ENCODE results near the gene GCSAML.

The GCSAML gene

DNA sequence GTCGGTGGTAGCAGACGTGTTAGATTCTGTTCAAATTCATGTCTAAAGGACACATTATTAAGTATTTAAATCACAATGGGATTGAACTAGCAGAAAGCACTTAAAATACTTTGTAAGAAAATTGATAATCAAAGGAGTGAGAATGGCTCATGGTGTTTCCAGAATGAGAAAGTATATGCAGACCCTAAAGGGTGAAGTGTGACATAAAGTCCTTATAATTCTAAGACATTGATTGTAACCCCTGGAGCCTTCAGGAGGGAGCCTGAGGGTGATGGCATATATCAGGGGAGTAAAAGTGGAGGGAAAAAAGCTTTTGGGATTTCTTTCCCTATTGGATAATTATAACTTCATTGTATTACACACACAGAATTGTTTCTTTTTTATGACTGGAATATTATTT lies 12.6 kb upstream of the GCSAML start, which contains the start of gene OR2C3:
Gene OR2C3, minus strand, starts transcription at position 101 of the 400 bp plus-strand sequence. CDS start 3,929 bp downstream, outside the sequence.
- Histone ChIP-seq H3K27ac (no peak within 1 kb of the TSS), H3K4me1 (no peaks in the 10 kb centered on the region), H3K27me3 (no peaks in the 10 kb centered on the region), H3K9me3 (peaks cover 0 to 7% (median 0%) of the 10 kb centered on the region in 3 donors), H3K36me3 (no peaks in the 10 kb centered on the region), H3K4me3 (no peak within 1 kb of the TSS)
- intact Hi-C loops (cut with DNase I; ENCODE audit: low total_unique reads): no loop called here
- no peak for DNase-seq
- TF ChIP-seq, protein P1, sequence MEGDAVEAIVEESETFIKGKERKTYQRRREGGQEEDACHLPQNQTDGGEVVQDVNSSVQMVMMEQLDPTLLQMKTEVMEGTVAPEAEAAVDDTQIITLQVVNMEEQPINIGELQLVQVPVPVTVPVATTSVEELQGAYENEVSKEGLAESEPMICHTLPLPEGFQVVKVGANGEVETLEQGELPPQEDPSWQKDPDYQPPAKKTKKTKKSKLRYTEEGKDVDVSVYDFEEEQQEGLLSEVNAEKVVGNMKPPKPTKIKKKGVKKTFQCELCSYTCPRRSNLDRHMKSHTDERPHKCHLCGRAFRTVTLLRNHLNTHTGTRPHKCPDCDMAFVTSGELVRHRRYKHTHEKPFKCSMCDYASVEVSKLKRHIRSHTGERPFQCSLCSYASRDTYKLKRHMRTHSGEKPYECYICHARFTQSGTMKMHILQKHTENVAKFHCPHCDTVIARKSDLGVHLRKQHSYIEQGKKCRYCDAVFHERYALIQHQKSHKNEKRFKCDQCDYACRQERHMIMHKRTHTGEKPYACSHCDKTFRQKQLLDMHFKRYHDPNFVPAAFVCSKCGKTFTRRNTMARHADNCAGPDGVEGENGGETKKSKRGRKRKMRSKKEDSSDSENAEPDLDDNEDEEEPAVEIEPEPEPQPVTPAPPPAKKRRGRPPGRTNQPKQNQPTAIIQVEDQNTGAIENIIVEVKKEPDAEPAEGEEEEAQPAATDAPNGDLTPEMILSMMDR (IDR thresholded peaks at IDR 0.05): no peak

DNA sequence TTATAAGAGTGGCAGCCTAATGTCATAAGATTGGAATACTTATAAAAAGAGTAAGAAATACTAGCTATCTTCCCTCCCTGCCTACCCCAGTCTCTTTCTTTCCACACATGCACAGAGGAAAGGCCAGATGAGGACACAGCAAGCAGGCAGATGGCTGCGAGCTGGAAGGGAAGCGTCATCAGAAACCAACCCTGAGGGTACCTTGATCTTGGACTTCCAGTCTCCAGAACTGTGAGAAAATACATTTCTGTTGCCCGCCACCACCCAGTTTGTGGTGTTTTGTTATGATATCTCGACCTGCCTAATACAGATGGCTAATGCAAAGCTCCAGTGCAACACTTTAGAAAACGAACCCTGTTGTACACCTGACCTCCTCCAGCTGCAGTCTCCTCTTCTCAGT lies 10.4 kb upstream of the GCSAML start:
- no peaks in the 10 kb centered on the region for H3K27me3 ChIP-seq

DNA sequence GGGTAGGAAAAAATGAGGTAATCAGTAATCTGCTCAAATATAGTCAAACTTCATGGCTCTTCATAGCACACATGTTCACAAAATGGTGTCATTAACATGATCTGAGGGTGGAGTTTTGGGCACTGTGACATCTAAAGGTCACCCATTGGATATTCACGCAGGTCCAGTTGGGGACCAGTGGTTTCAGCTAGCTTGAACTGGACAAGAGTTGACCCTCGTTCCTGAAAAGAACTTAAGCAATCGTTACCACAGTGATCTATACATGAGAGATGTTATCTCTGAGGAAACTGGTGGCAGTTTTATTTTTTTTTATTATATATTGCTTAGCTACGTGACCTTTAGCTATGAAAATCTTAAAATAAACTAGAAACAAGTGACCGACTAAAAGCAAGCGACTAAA lies 9.7 kb upstream of the GCSAML start:
- TF ChIP-seq, protein P1 (IDR thresholded peaks at IDR 0.05): no peak
- no peak overlapping the region for H3K27ac ChIP-seq
- no peaks in the 10 kb centered on the region for H3K36me3 ChIP-seq
- no peaks in the 10 kb centered on the region for H3K27me3 ChIP-seq
- no peak overlapping the region for H3K4me3 ChIP-seq
- DNase-seq: no peak
- H3K9me3 ChIP-seq: no peaks in the 10 kb centered on the region
- intact Hi-C loops (cut with DNase I; ENCODE audit: low total_unique reads): no loop called here
- H3K4me1 ChIP-seq: no peaks in the 10 kb centered on the region

More for the DNA sequence above, 10.4 kb upstream of the GCSAML start:
- TF ChIP-seq, protein P1 (IDR thresholded peaks at IDR 0.05): no peak
- Histone ChIP-seq H3K4me1 (no peaks in the 10 kb centered on the region), H3K9me3 (no peaks in the 10 kb centered on the region), H3K27ac (no peak overlapping the region), H3K36me3 (no peaks in the 10 kb centered on the region), H3K4me3 (no peak overlapping the region)
- no peak for DNase-seq
- intact Hi-C loops (cut with DNase I; ENCODE audit: low total_unique reads): no loop called here

- DNase-seq: no peak
- Histone ChIP-seq H3K4me1 (no peaks in the 10 kb centered on the region), H3K27me3 (no peaks in the 10 kb centered on the region), H3K9me3 (no peaks in the 10 kb centered on the region), H3K36me3 (no peaks in the 10 kb centered on the region), H3K4me3 (no peak overlapping the region), H3K27ac (no peak overlapping the region)
- TF ChIP-seq, protein P1 (IDR thresholded peaks at IDR 0.05): no peak
- intact Hi-C loops (cut with DNase I; ENCODE audit: low total_unique reads): no loop called here
Observed at GRCh38 chr1:247540581-247540980, 8.4 kb upstream of the GCSAML start.

DNA sequence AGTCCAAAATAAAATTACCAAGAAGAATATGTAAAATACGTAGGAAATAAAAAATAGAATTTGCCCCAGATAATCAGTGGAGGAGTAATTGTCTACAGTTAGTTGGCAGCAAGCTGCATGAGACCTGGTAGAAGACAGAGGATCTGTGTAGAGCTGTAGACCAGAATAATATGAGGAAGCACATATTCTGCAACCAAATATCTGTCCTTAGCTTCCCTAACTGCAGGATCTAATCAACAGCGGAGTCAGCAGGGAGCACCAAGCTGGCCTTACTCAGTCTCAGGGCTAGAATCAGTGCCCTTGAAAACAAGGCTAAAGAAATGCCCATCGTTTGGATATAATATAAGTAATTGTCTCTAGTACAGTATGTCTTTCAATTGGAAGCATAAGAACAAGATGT lies 6.1 kb upstream of the GCSAML start:
- H3K36me3 ChIP-seq: no peaks in the 10 kb centered on the region
- DNase-seq: no peak
- H3K4me3 ChIP-seq: no peak overlapping the region
- no peaks in the 10 kb centered on the region for H3K27me3 ChIP-seq
- intact Hi-C loops (cut with DNase I; ENCODE audit: low total_unique reads): no loop called here
- TF ChIP-seq, protein P1 (IDR thresholded peaks at IDR 0.05): no peak
- H3K4me1 ChIP-seq: no peaks in the 10 kb centered on the region
- no peak overlapping the region for H3K27ac ChIP-seq
- no peaks in the 10 kb centered on the region for H3K9me3 ChIP-seq

GRCh38 chr1:247548092-247548491 lies 842 bp upstream of the GCSAML start:
- Histone ChIP-seq H3K36me3 (no peaks in the 10 kb centered on the region), H3K27me3 (no peaks in the 10 kb centered on the region), H3K9me3 (no peaks in the 10 kb centered on the region), H3K4me3 (no peak overlapping the region), H3K4me1 (no peaks in the 10 kb centered on the region), H3K27ac (no peak overlapping the region)
- intact Hi-C loops (cut with DNase I; ENCODE audit: low total_unique reads): no loop called here
- DNase-seq: no peak
- TF ChIP-seq, protein P1 (IDR thresholded peaks at IDR 0.05): no peak

Data from tibial artery (tissue), 4 donors.